Smooth muscle cell (in vitro differentiated cells): ENCODE measurements around the gene LAMA2. TPM values are rescaled to one million over a fixed set of nuclear protein-coding genes. Genes with fewer than 3 reads are reported as not detected.

Experiments
- DNase-seq: peaks from one replicate; lab custom pipeline; 2025; ENCODE audit not compliant: unreplicated experiment; lab: John Stamatoyannopoulos, UW
- H2AFZ ChIP-seq: fragments of 200-600 bp; sonication (generic); 2 replicates; pipeline ENCODE4 v1.6.0; 2016; ENCODE audit warnings: antibody characterized with exemption, low read depth, mild to moderate bottlenecking
- H3F3A ChIP-seq: fragments of 200-600 bp; sonication (generic); 2 replicates; pipeline ENCODE4 v1.6.0; 2017; ENCODE audit warnings: antibody characterized with exemption, low read depth
- H3K27ac ChIP-seq: fragments of 200-600 bp; sonication (generic); 2 replicates; pipeline ENCODE4 v1.5.1; 2016; ENCODE audit warnings: low read depth, mild to moderate bottlenecking
- H3K27me3 ChIP-seq: fragments of 200-600 bp; sonication (generic); 2 replicates; pipeline ENCODE4 v1.6.1; 2016; ENCODE audit warnings: low read depth, mild to moderate bottlenecking
- H3K36me3 ChIP-seq: fragments of 200-600 bp; sonication (generic); 2 replicates; pipeline ENCODE4 v1.5.1; 2016; ENCODE audit warnings: low read depth
- H3K4me1 ChIP-seq: fragments of 200-600 bp; sonication (generic); 2 replicates; pipeline ENCODE4 v1.5.1; 2016; ENCODE audit warnings: low read depth
- H3K4me2 ChIP-seq: fragments of 200-600 bp; sonication (generic); 2 replicates; pipeline ENCODE4 v1.6.0; 2016; ENCODE audit warnings: mild to moderate bottlenecking
- H3K4me3 ChIP-seq: fragments of 200-600 bp; sonication (generic); 2 replicates; pipeline ENCODE4 v1.5.1; 2016; ENCODE audit warnings: mild to moderate bottlenecking
- H3K79me2 ChIP-seq: fragments of 200-600 bp; sonication (generic); 2 replicates; pipeline ENCODE4 v1.6.0; 2016; ENCODE audit warnings: low read depth, mild to moderate bottlenecking
- H3K9ac ChIP-seq: fragments of 200-600 bp; sonication (generic); 2 replicates; pipeline ENCODE4 v1.6.0; 2016; ENCODE audit warnings: low read depth
- H3K9me3 ChIP-seq: fragments of 200-600 bp; sonication (generic); replicated peaks from 2 replicates; pipeline ENCODE4 v1.5.1; 2016; ENCODE audit warnings: low read depth
- H4K20me1 ChIP-seq: fragments of 200-600 bp; sonication (generic); 2 replicates; pipeline ENCODE4 v1.6.0; 2016; ENCODE audit warnings: low read depth
- CTCF ChIP-seq: fragments of 200-600 bp; sonication (generic); IDR thresholded peaks from 2 replicates; pipeline ENCODE4 v1.5.1; 2017; ENCODE audit warnings: borderline replicate concordance, mild to moderate bottlenecking, antibody characterized with exemption; ENCODE audit not compliant: insufficient read depth, poor library complexity, severe bottlenecking
- WGBS: methylation state at CpG from one replicate; pipeline ENCODE4 v1.1.7; 2016; ENCODE audit warnings: low lambda C conversion rate; 5-methylcytosine and 5-hydroxymethylcytosine counted together
- polyA plus RNA-seq: library from polyadenylated mRNA; unstranded; fragments of >200 nt; fragmentation: Nextera tagmentation; extraction: Ambion mirVana; gene quantifications from 2 replicates; pipeline ENCODE4 v1.2.1, GENCODE V29; 2016
- total RNA-seq: library from RNA; depleted of rRNA; stranded (reverse); fragments of >200 nt; gene quantifications from 2 replicates; pipeline ENCODE4 v1.2.3, GENCODE V29; 2014

The LAMA2 gene
- total and polyA plus RNA-seq, 2 experiments from 2014 or later = 21.7 to 92.9 TPM

DNA sequence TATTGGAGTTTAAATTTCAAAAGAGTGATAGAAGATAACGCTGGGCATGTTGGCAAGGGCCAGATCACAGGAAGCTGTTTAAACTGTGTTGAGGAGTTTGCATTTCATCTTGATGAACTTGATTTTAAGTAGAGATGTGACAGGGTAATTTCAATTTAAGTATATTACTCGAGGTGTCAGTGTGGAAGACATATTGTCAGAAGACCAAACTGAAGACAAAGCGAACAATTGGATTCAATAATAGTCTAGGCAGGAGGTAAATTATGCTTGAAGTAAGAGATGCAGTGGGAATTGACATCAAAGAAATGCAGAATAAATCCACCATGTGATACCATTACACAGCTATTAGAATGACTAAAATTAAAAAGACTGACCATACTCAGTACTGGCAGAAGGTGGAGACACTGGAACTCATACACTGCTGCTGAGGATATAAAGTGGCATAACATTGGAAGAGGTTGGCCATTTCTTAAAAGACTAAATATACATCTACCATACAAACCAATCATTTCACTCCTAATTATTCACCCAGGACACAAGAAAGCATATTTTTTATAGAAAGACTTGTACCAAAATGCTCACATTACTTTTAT lies 586.2 kb downstream of the LAMA2 start:
- TF ChIP-seq CTCF = no peak
- Histone ChIP-seq H3K9me3 (no peaks in the 10 kb centered on the region), H3K79me2 (no peaks in the 10 kb centered on the region), H3K4me3 (no peak overlapping the region), H3K36me3 (peaks cover 6% of the 10 kb centered on the region), H3K4me2 (no peak overlapping the region), H3K4me1 (no peaks in the 10 kb centered on the region), H2AFZ (no peak overlapping the region), H3K9ac (no peak overlapping the region), H3F3A (no peaks in the 10 kb centered on the region), H3K27ac (no peak overlapping the region), H4K20me1 (no peaks in the 10 kb centered on the region), H3K27me3 (no peaks in the 10 kb centered on the region)
- DNase-seq = no peak
- 89% methylated on average over 3 of the region's 3 CpGs for WGBS

- no peak for DNase-seq
- TF ChIP-seq CTCF = no peak
- H3K9ac ChIP-seq = no peak overlapping the region
These were observed 589.3 kb downstream of the LAMA2 start for GRCh38 chr6:129472239-129472638.

DNA sequence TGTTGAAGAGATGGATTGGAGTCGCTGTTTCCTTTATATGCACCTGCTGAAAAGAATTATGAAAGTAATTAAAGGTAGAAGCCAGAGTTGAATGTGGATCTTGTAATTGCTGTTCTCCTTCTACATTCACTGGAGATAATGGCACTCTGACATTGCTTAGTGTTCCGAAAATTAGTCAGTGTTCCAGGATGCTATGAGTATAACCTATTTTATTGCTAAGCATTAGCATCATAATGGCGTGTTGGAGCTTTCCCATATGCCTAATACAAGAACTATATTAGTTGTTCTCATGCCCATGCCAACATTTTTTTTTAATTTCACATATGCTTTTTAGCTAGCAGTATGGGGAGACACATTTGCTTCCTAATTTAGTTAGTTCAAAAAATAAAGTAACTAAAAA lies 590.6 kb downstream of the LAMA2 start:
- no peak for DNase-seq
- Histone ChIP-seq H3K4me2 (no peak overlapping the region), H3K27me3 (no peaks in the 10 kb centered on the region), H2AFZ (no peak overlapping the region), H4K20me1 (no peaks in the 10 kb centered on the region), H3F3A (no peaks in the 10 kb centered on the region), H3K4me3 (no peak overlapping the region), H3K36me3 (no peaks in the 10 kb centered on the region), H3K9me3 (no peaks in the 10 kb centered on the region), H3K9ac (no peak overlapping the region), H3K27ac (no peak overlapping the region), H3K4me1 (peaks cover 3% of the 10 kb centered on the region), H3K79me2 (no peaks in the 10 kb centered on the region)
- 96% methylated on average over 3 of the region's 3 CpGs for WGBS
- TF ChIP-seq CTCF = no peak

More at GRCh38 chr6:129472239-129472638, 589.3 kb downstream of the LAMA2 start:
- H3K79me2 ChIP-seq = no peaks in the 10 kb centered on the region
- no peaks in the 10 kb centered on the region for H3K27me3 ChIP-seq
- peaks cover 3% of the 10 kb centered on the region for H3K4me1 ChIP-seq
- H3K4me3 ChIP-seq = no peak overlapping the region
- no peaks in the 10 kb centered on the region for H3K9me3 ChIP-seq
- H4K20me1 ChIP-seq = no peaks in the 10 kb centered on the region
- H3F3A ChIP-seq = no peaks in the 10 kb centered on the region
- H3K4me2 ChIP-seq = no peak overlapping the region
- H2AFZ ChIP-seq = no peak overlapping the region
- no peaks in the 10 kb centered on the region for H3K36me3 ChIP-seq
- WGBS = 78% methylated on average over 3 of the region's 3 CpGs
- H3K27ac ChIP-seq = no peak overlapping the region
